Muscle of arm (tissue), 12 donors: Measurements from ENCODE around the gene PRKG1. TPM values are rescaled to one million over a fixed set of nuclear protein-coding genes. Genes with fewer than 3 reads are reported as not detected.
A peak's percentile ranks its signal among the peaks of the same experiment; 100 is the strongest.

Experiments used
- DNase-seq: peaks from one replicate; pipeline ENCODE4 v3.0.0-alpha.2; 2013
- polyA plus RNA-seq, 12 donors: library from polyadenylated mRNA; unstranded; fragments of 120-200 nt; gene quantifications; one replicate each; pipeline ENCODE4 v1.2.1, GENCODE V29; 2013; ENCODE audit not compliant: insufficient read length in 12 of 12

Gene PRKG1
- polyA plus RNA-seq, 12 donors = 26.8 to 335 (median 50.4) TPM

GRCh38 chr10:52063159-52063558 lies 988.9 kb downstream of the PRKG1 start:
- no peak for DNase-seq

- no peak for DNase-seq
These were observed 990.0 kb downstream of the PRKG1 start for GRCh38 chr10:52064084-52064845.

GRCh38 chr10:52066383-52066782 lies 992.1 kb downstream of the PRKG1 start:
- DNase-seq = no peak

- DNase-seq = no peak
These were observed 994.2 kb downstream of the PRKG1 start for GRCh38 chr10:52068485-52068884.

DNA sequence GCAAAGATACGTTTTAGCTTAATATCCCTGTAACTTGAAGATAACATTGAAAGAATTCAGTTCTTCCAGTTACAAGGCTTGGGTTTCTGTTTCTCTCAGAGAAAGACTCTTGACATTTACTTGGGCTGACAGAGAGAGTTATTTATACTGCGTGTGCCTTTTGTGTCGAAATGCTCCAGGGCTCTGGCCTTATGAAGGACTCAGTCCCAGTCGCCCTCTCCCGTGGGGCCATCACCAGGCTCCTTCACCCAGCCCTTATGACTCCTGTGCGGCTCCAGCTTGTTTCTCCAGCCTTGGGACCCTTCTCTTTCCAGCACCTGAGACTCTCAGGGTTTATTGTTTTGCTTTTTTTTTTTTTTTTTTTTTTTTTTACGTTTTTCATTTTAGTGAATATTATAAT lies 997.5 kb downstream of the PRKG1 start:
- no peak for DNase-seq

- DNase-seq = no peak
These were observed 1000.3 kb downstream of the PRKG1 start for GRCh38 chr10:52074505-52075026.

GRCh38 chr10:52077814-52078213 lies 1003.5 kb downstream of the PRKG1 start:
- no peak for DNase-seq

GRCh38 chr10:52078397-52078937 lies 1004.2 kb downstream of the PRKG1 start:
- DNase-seq = no peak

DNA sequence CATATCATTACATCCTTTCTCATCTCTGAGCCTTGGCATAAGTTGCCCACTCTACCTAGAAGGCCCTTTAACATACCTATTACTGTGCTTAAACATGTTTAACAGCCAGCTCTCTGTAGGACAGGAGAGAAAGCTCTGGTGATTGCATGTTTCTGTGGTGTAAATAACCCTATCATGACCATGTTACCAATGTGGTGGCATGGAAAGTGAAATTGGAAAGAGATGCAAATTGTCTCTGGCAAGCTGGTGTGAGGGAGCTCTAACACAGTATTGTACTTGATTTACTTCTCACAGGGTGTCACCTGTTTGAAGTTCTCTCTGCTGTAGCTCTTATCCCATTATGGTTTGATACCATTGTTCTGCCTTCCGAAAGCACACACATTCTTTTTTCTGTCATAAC lies 1008.0 kb downstream of the PRKG1 start:
- DNase-seq = no peak

DNA sequence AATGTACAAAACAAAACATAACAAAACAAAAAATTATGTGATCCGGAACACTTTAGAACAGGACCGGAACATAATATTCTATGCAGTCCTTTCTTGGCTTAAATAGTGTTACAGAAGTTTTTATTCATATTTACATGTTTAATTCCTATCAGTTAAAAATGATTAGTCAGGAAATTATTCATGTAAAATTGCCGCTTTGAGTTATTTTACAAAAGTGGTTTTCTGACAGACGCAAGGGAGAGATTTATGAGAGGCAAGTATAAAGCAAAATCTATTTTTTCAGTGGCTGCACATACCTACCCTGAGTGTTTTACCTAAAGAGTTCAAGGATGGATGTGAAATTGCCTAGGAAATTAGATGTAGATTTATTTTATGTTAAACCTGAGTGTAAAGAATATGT lies 1009.1 kb downstream of the PRKG1 start:
- no peak for DNase-seq

- DNase-seq = no peak
These were observed 1018.1 kb downstream of the PRKG1 start for GRCh38 chr10:52092390-52092789.

GRCh38 chr10:52098130-52098529 lies 1023.8 kb downstream of the PRKG1 start:
- no peak for DNase-seq

GRCh38 chr10:52099026-52099600 lies 1024.8 kb downstream of the PRKG1 start:
- no peak for DNase-seq

DNA sequence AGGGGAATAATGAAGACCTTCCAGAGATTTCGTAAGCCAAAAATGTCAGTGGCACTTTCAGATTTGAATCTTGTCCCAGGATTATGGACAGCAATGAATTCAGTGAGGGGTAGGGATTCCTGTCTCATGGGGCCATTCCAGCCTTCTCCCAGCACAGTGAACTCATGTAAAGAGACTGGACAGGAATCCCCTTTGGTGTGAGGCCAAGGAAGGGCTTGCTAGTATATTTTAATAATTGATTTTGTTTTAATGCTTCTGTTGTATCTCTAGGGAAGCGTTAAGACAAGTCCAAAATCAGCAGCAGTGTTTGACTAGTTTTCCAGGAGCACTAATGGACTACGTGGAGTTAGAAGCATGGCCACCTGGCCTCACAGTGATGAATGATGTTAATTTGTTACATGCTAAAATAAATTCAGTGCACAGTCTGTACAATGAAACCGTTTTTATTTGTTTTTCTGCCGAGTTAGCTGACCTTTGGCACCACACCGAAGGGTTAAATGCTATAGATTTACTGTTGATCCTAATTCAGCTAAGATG lies 1025.8 kb downstream of the PRKG1 start:
- peak; percentile 37 for DNase-seq

DNA sequence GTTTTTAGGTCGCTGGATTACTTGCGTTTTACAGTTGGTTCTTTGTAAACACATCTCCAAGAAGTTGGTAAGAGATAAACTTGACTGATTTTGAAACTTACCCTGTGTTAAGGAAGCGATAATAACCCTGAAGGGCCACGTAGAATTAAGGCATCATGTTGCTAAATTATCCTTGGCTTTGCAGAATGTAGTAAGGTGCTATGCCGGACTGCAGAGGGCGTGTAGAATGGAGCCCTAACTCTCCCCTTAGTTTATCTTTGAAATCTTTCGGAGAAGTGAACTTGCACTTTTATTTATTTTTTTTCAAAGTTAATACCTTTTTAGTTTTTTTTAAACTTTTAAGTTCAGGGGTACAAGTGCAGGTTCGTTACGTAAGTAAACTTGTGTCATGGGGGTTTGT lies 1031.0 kb downstream of the PRKG1 start:
- no peak for DNase-seq

GRCh38 chr10:52106011-52106410 lies 1031.7 kb downstream of the PRKG1 start:
- peak; percentile 43 for DNase-seq

DNA sequence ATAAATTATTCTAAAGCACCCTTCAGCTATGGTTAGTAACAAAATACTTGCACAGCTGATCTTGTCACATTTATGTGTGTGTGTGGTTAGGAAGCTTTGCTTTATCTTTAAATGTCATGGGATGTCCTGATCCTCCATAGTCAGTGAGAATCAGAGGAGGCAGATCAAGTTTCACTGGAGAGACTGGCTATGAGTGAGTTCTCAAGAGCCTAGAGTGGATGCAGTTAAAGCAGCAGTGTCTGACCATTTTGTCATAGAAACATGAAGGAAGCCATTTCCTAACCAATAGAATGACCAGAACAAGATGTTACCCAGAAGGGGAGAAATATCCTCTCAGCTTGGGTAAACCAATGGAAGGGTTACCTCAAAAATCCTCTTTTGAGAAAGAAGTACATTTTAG lies 1032.6 kb downstream of the PRKG1 start:
- no peak for DNase-seq

GRCh38 chr10:52108236-52108635 lies 1033.9 kb downstream of the PRKG1 start:
- no peak for DNase-seq

GRCh38 chr10:52110576-52110975 lies 1036.3 kb downstream of the PRKG1 start:
- DNase-seq = no peak

- no peak for DNase-seq
These were observed 1037.0 kb downstream of the PRKG1 start for GRCh38 chr10:52111101-52111891.

DNA sequence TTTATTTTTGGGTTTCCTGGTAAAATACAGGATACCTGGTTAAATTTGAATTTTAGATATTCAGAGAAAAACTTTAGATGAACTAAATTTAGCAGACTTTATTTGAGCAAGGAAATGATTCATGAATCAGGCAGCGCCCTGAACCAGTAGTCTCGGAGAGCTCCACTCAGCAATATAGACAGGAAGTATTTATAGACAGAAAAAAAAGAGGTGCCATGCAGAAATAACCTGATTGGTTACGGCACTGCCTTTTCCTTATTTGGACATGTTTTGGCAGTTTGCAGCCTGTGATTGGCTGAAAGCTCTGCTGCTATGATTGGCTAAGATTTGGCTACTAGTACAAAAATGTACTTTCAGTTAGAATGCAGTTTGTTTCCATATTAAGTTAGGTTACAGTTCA lies 1041.5 kb downstream of the PRKG1 start:
- no peak for DNase-seq

GRCh38 chr10:52119507-52119906 lies 1045.2 kb downstream of the PRKG1 start:
- no peak for DNase-seq
